ENCODE results near the gene F12. TPM values are rescaled to one million over a fixed set of nuclear protein-coding genes. Genes with fewer than 3 reads are reported as not detected.

F12 gene
- total and polyA plus RNA-seq, 2 donors (not counting 3 experiments of a cell fraction or from before 2014, with no cell fraction given), result 1.00 to 1.4 TPM

GRCh38 chr5:177457852-177458681 is 48.7 kb upstream of the F12 start:
- H4K20me1 ChIP-seq (replicated peaks; ENCODE audit: control insufficient read depth, extremely low read depth, insufficient read depth, low read length), result no peaks in the 10 kb centered on the region
- H3K4me1 ChIP-seq (ENCODE audit: control insufficient read depth, extremely low read depth, insufficient read depth, low read length), result peaks cover 38% of the 10 kb centered on the region
- DNase-seq (ENCODE audit: low read depth, low spot score) (no peak), FAIRE-seq (no peak)
- H3K9ac ChIP-seq (replicated peaks; ENCODE audit: extremely low read depth, insufficient read depth, low read length), result no peak overlapping the region
- peaks cover 3% of the 10 kb centered on the region for H3K79me2 ChIP-seq (ENCODE audit: control insufficient read depth, insufficient read depth, low read length)
- ChIA-PET CTCF (interaction anchor here (0.6 to 6.6 kb wide), 20 partner anchors 9 to 150 kb away, joined by 3 to 57 read pairs (median 4); partner anchors contain the start of genes DBN1, GRK6, LMAN2 and PRR7), POLR2A (interaction anchor here (0.8 to 1.2 kb wide), 5 partner anchors 14 to 67 kb away, joined by 3 to 6 read pairs (median 3); partner anchors contain the start of gene PDLIM7)
- dilution Hi-C loops (cut with MboI; ENCODE audit: extremely low pct_ligation_motif_present, low sequenced_read_pairs), result no loop called here
- peak overlapping the region; percentile 13 for H3K27ac ChIP-seq (ENCODE audit: insufficient read depth, low read depth, low read length)
- H3K9me1 ChIP-seq (replicated peaks; ENCODE audit: control insufficient read depth, extremely low read depth, insufficient read depth, low read length), result no peaks in the 10 kb centered on the region
- no peak overlapping the region for H3K4me3 ChIP-seq (replicated peaks in 1 of 3; ENCODE audit: insufficient read depth in 1 of 3, low read depth in 1 of 3, low read length in 3 of 3)
- TF ChIP-seq, protein P1, sequence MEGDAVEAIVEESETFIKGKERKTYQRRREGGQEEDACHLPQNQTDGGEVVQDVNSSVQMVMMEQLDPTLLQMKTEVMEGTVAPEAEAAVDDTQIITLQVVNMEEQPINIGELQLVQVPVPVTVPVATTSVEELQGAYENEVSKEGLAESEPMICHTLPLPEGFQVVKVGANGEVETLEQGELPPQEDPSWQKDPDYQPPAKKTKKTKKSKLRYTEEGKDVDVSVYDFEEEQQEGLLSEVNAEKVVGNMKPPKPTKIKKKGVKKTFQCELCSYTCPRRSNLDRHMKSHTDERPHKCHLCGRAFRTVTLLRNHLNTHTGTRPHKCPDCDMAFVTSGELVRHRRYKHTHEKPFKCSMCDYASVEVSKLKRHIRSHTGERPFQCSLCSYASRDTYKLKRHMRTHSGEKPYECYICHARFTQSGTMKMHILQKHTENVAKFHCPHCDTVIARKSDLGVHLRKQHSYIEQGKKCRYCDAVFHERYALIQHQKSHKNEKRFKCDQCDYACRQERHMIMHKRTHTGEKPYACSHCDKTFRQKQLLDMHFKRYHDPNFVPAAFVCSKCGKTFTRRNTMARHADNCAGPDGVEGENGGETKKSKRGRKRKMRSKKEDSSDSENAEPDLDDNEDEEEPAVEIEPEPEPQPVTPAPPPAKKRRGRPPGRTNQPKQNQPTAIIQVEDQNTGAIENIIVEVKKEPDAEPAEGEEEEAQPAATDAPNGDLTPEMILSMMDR (IDR thresholded peaks at IDR 0.05; ENCODE audit: extremely low read depth in 1 of 2, insufficient read depth in 1 of 2, low read depth in 1 of 2, low read length in 2 of 2), result no peak
- TF ChIP-seq MYC (IDR thresholded peaks at IDR 0.05; ENCODE audit: low read depth, low read length), result no peak
- TF ChIP-seq FOS (IDR thresholded peaks at IDR 0.05; ENCODE audit: borderline replicate concordance, insufficient read depth, low read length), result no peak
- no peak for TF ChIP-seq EZH2 (IDR thresholded peaks at IDR 0.05; ENCODE audit: borderline replicate concordance, low read depth, low read length, severe bottlenecking)
- TF ChIP-seq, protein P2, sequence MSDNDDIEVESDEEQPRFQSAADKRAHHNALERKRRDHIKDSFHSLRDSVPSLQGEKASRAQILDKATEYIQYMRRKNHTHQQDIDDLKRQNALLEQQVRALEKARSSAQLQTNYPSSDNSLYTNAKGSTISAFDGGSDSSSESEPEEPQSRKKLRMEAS (IDR thresholded peaks at IDR 0.05; ENCODE audit: insufficient read depth, insufficient read length), result no peak
- TF ChIP-seq JUN (IDR thresholded peaks at IDR 0.05; ENCODE audit: borderline replicate concordance, insufficient read depth, insufficient read length, low read depth), result no peak
- no peak for TF ChIP-seq GATA2 (IDR thresholded peaks at IDR 0.05; ENCODE audit: insufficient read depth, insufficient read length, low read depth, low read length)
- TF ChIP-seq POLR2A (IDR thresholded peaks at IDR 0.05; ENCODE audit: low read depth, low read length), result no peak
- intact Hi-C loops (cut with micrococcal nuclease), result loop anchor here (1.0 kb wide), 1 partner anchor 14 kb away; no protein-coding TSS in a partner anchor
- H3K9me3 ChIP-seq (replicated peaks; ENCODE audit: control insufficient read depth, insufficient read depth, low read length), result no peaks in the 10 kb centered on the region
- no peak overlapping the region for H2AFZ ChIP-seq (ENCODE audit: low read depth, low read length)
- H3K4me2 ChIP-seq (ENCODE audit: insufficient read depth, low read length), result no peak overlapping the region
- peaks cover 7 to 35% of the 10 kb centered on the region in 2 experiments for H3K36me3 ChIP-seq (ENCODE audit: control insufficient read depth in 2 of 2, extremely low read depth in 1 of 2, insufficient read depth in 2 of 2, low read length in 2 of 2)
- no peaks in the 10 kb centered on the region for H3K27me3 ChIP-seq (ENCODE audit: control insufficient read depth in 2 of 2, insufficient read depth in 2 of 2, low read length in 2 of 2)
- no TSS peak for BruUV-seq (replicated peaks)
